Neuronal stem cell (in vitro differentiated cells): ENCODE data around the gene SALL4.
A peak's percentile ranks its signal among the peaks of the same experiment; 100 is the strongest.

Experiments used
- DNase-seq: peaks from one replicate; pipeline ENCODE4 v3.0.0-alpha.2; 2013; ENCODE audit warnings: low spot score
- H2AFZ ChIP-seq: one replicate; pipeline ENCODE4 v1.6.1; 2013; ENCODE audit warnings: mild to moderate bottlenecking, low read length, inconsistent platforms
- H2AK5ac ChIP-seq: 2 replicates; pipeline ENCODE4 v1.6.1; 2013; ENCODE audit warnings: low read depth, mild to moderate bottlenecking, inconsistent platforms, low read length, moderate library complexity, mixed read lengths
- H2BK120ac ChIP-seq: 2 replicates; pipeline ENCODE4 v1.6.1; 2013; ENCODE audit warnings: low read depth, mild to moderate bottlenecking, inconsistent platforms, low read length, moderate library complexity, mixed read lengths
- H2BK12ac ChIP-seq: one replicate; pipeline ENCODE4 v1.6.1; 2013; ENCODE audit warnings: low read length, inconsistent platforms
- H2BK15ac ChIP-seq: 2 replicates; pipeline ENCODE4 v1.6.1; 2013; ENCODE audit warnings: mild to moderate bottlenecking, low read length, inconsistent platforms, mixed read lengths
- H2BK5ac ChIP-seq: one replicate; pipeline ENCODE4 v1.6.1; 2013; ENCODE audit warnings: inconsistent platforms, mild to moderate bottlenecking, low read length, moderate library complexity
- H3K14ac ChIP-seq: one replicate; pipeline ENCODE4 v1.6.1; 2013; ENCODE audit warnings: low read length, inconsistent platforms
- H3K18ac ChIP-seq: 2 replicates; pipeline ENCODE4 v1.6.1; 2013; ENCODE audit warnings: low read length, inconsistent platforms
- H3K23ac ChIP-seq: 2 replicates; pipeline ENCODE4 v1.6.1; 2013; ENCODE audit warnings: low read depth, mild to moderate bottlenecking, mixed read lengths, low read length, inconsistent platforms; ENCODE audit not compliant: poor library complexity
- H3K27ac ChIP-seq: replicated peaks from 3 replicates; pipeline ENCODE4 v1.5.1; 2013; ENCODE audit warnings: low read length, inconsistent platforms
- H3K27me3 ChIP-seq, 3 experiments: 2 replicates each; pipeline ENCODE4 v1.6.1; 2013; ENCODE audit warnings: low read length in 3 of 3, mild to moderate bottlenecking in 2 of 3, inconsistent platforms in 1 of 3, low read depth in 1 of 3, mixed read lengths in 1 of 3, moderate library complexity in 1 of 3; ENCODE audit not compliant: control insufficient read depth in 3 of 3, insufficient read depth in 3 of 3
- H3K36me3 ChIP-seq, 2 donors: replicated peaks in 1 of 2; 2 replicates each; pipeline ENCODE4 v1.6.1; 2013; ENCODE audit warnings: low read length in 2 of 2; ENCODE audit not compliant: control insufficient read depth in 2 of 2, insufficient read depth in 2 of 2
- H3K4ac ChIP-seq: 2 replicates; pipeline ENCODE4 v1.6.1; 2013; ENCODE audit warnings: inconsistent platforms, mild to moderate bottlenecking, low read length, moderate library complexity
- H3K4me1 ChIP-seq, 2 donors: 1 replicate in 1 of 2; 2 replicates in 1 of 2; pipeline ENCODE4 v1.6.1; 2013; ENCODE audit warnings: low read length in 2 of 2, low read depth in 1 of 2; ENCODE audit not compliant: control insufficient read depth in 2 of 2, insufficient read depth in 1 of 2
- H3K4me2 ChIP-seq: one replicate; pipeline ENCODE4 v1.6.1; 2013; ENCODE audit warnings: mild to moderate bottlenecking, low read length, inconsistent platforms; ENCODE audit not compliant: insufficient read depth, poor library complexity, severe bottlenecking
- H3K4me3 ChIP-seq, 2 donors: 2 replicates each; pipeline ENCODE4 v1.5.1; 2013; ENCODE audit warnings: low read length in 2 of 2, mild to moderate bottlenecking in 2 of 2, inconsistent platforms in 1 of 2, moderate library complexity in 1 of 2
- H3K79me1 ChIP-seq: one replicate; pipeline ENCODE4 v1.6.1; 2013; ENCODE audit warnings: low read depth, mild to moderate bottlenecking, inconsistent platforms, low read length, moderate library complexity
- H3K9ac ChIP-seq: one replicate; pipeline ENCODE4 v1.6.1; 2013; ENCODE audit warnings: mild to moderate bottlenecking, low read depth, low read length, inconsistent platforms; ENCODE audit not compliant: poor library complexity
- H3K9me3 ChIP-seq, 2 donors: replicated peaks in 1 of 2; 2 replicates each; pipeline versions ENCODE3 to v1.6.1; 2013; ENCODE audit warnings: low read length in 2 of 2, mild to moderate bottlenecking in 2 of 2, inconsistent platforms in 1 of 2, low read depth in 1 of 2, mixed read lengths in 1 of 2, moderate library complexity in 1 of 2; ENCODE audit not compliant: control insufficient read depth in 2 of 2, insufficient read depth in 1 of 2
- H4K8ac ChIP-seq: one replicate; pipeline ENCODE4 v1.6.1; 2013; ENCODE audit warnings: low read depth, mild to moderate bottlenecking, inconsistent platforms, low read length, moderate library complexity
- H4K91ac ChIP-seq: one replicate; pipeline ENCODE4 v1.6.1; 2013; ENCODE audit warnings: low read length, low read depth, mild to moderate bottlenecking, inconsistent platforms; ENCODE audit not compliant: poor library complexity
- WGBS, 2 donors: extraction: QIAGEN DNeasy Blood & Tissue Kit; methylation state at CpG; one replicate each; pipeline ENCODE4 v1.1.7; 2013; ENCODE audit warnings: missing lambda C conversion rate in 2 of 2, mixed read lengths in 1 of 2; ENCODE audit not compliant: insufficient read length in 2 of 2, insufficient replicate concordance in 1 of 2; ENCODE audit errors: extremely low coverage in 2 of 2; 5-methylcytosine and 5-hydroxymethylcytosine counted together

The SALL4 gene

DNA sequence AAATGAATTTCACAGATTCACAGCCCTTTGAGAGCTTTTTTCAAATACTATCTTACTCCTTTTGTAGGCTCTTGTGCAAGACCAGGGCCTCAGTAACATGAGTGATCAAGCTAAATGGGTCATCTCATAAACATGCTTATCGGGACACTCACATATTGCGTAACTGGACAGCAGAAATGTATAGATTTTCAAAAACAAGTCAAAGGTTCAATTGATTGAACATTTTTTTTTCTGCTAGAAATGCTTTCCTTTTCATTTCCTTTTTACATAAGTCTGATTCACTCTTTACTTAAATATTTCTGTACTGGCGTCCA lies 8.7 kb upstream of the SALL4 start:
- H2AK5ac ChIP-seq, result no peak overlapping the region
- no peak overlapping the region for H3K4me3 ChIP-seq
- H3K9me3 ChIP-seq, result no peaks in the 10 kb centered on the region
- H3K14ac ChIP-seq, result no peak overlapping the region
- no peak overlapping the region for H4K91ac ChIP-seq
- no peak overlapping the region for H2BK5ac ChIP-seq
- H2BK15ac ChIP-seq, result no peak overlapping the region
- no peak overlapping the region for H3K9ac ChIP-seq
- H3K4me2 ChIP-seq, result no peak overlapping the region
- no peak overlapping the region for H3K4ac ChIP-seq
- no CpG with 5 or more reads among the region's 3 CpGs for WGBS, 2 donors
- DNase-seq, result no peak
- no peak overlapping the region for H3K18ac ChIP-seq
- H2BK12ac ChIP-seq, result no peak overlapping the region
- peaks cover 3 to 6% of the 10 kb centered on the region in 2 donors for H3K4me1 ChIP-seq
- no peak overlapping the region for H2AFZ ChIP-seq
- no peak overlapping the region for H4K8ac ChIP-seq
- no peak overlapping the region for H2BK120ac ChIP-seq
- no peaks in the 10 kb centered on the region for H3K27me3 ChIP-seq
- no peaks in the 10 kb centered on the region for H3K79me1 ChIP-seq
- no peak overlapping the region for H3K23ac ChIP-seq
- H3K36me3 ChIP-seq, result no peaks in the 10 kb centered on the region
- no peak overlapping the region for H3K27ac ChIP-seq

DNA sequence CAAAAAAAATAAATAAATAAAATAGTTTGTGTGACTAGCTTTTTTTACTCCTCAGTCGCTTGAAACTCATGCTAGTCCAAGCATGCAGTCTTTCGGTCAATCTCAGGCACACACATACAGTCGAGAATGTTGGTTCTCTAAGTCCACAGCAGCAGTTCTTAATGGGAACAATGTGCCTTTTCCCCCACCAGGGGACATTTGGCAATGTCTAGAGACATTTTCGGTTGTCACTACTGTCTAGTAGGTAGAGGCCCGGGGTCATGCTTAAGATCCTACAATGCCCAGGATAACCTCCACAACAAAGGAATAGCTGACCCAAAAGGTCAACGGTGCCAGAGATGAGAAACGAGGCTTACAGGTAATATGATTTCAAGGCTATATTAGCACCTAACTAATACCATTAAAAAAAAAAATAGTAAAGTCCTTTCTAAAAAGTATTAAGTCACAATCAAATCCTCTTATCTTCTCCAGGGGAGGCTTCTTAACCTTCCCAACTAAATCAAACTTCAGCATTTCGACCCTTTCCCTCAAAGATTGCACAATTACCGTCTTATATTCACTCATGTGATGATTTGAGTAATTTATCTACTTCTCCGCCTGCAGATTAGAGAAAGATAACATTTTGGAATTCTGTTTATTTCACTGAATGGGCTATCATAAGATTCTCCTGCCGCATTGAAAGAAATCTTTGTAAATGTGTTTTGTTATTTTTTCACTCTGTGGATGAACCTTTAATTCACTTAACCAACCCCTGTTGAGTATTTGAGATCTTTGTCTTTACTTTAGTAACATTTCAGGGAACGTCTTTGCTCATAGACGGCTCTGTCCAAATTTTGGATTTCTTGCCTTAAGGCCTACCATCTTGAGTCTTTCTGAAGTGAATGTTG lies 8.1 kb upstream of the SALL4 start:
- no peak for DNase-seq
- peaks cover 3 to 6% of the 10 kb centered on the region in 2 donors for H3K4me1 ChIP-seq
- H2BK15ac ChIP-seq, result no peak overlapping the region
- no peak overlapping the region for H2AK5ac ChIP-seq
- H3K4me3 ChIP-seq, result no peak overlapping the region
- no peaks in the 10 kb centered on the region for H3K36me3 ChIP-seq
- no peak overlapping the region for H3K4me2 ChIP-seq
- H3K9ac ChIP-seq, result no peak overlapping the region
- H3K14ac ChIP-seq, result no peak overlapping the region
- no peak overlapping the region for H3K27ac ChIP-seq
- no peak overlapping the region for H3K18ac ChIP-seq
- no peaks in the 10 kb centered on the region for H3K79me1 ChIP-seq
- no peak overlapping the region for H2BK12ac ChIP-seq
- no peaks in the 10 kb centered on the region for H3K9me3 ChIP-seq
- H3K4ac ChIP-seq, result no peak overlapping the region
- H4K8ac ChIP-seq, result no peak overlapping the region
- no peak overlapping the region for H3K23ac ChIP-seq
- H2BK120ac ChIP-seq, result no peak overlapping the region
- H3K27me3 ChIP-seq, result no peaks in the 10 kb centered on the region
- no peak overlapping the region for H2AFZ ChIP-seq
- no peak overlapping the region for H2BK5ac ChIP-seq
- no CpG with 5 or more reads among the region's 13 CpGs for WGBS, 2 donors
- H4K91ac ChIP-seq, result no peak overlapping the region

DNA sequence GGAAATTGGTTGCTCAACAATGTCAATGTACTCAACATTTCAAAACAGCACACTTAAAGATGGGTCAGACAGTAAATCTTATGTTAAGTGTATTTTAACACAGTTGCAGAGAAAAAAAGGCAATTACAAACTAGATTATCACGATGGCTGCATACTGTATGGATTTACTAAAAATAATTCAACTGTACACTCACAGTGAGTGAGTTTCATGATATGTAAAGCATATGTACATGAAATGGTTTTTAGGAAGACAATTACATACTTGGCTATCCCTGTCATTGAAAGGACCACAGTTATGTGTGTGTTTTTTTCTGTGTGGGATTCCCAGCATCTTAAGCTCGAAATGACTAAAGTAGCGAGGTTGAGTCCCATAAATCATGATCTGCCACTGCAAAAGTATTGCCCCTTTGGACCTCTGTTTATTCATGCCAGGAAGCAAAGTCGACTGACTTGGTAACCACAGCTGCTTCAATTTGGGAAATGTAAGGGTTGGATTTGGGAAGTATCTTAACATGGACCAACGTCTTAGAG lies 5.5 kb upstream of the SALL4 start:
- H3K27ac ChIP-seq, result no peak overlapping the region
- no peak overlapping the region for H2BK5ac ChIP-seq
- no peak overlapping the region for H3K4me2 ChIP-seq
- H4K91ac ChIP-seq, result no peak overlapping the region
- H3K14ac ChIP-seq, result no peak overlapping the region
- H3K27me3 ChIP-seq, result no peaks in the 10 kb centered on the region
- H2AK5ac ChIP-seq, result no peak overlapping the region
- no peak overlapping the region for H4K8ac ChIP-seq
- WGBS, 2 donors, result no CpG with 5 or more reads among the region's 5 CpGs
- H3K23ac ChIP-seq, result no peak overlapping the region
- no peak overlapping the region for H3K4ac ChIP-seq
- H3K4me3 ChIP-seq, result no peak overlapping the region
- H2BK120ac ChIP-seq, result no peak overlapping the region
- H3K18ac ChIP-seq, result no peak overlapping the region
- H3K9ac ChIP-seq, result no peak overlapping the region
- no peaks in the 10 kb centered on the region for H3K9me3 ChIP-seq
- no peak overlapping the region for H2BK12ac ChIP-seq
- no peak overlapping the region for H2BK15ac ChIP-seq
- H3K4me1 ChIP-seq, result peaks cover 7 to 10% of the 10 kb centered on the region in 2 donors
- H3K36me3 ChIP-seq, result no peaks in the 10 kb centered on the region
- H3K79me1 ChIP-seq, result no peaks in the 10 kb centered on the region
- no peak overlapping the region for H2AFZ ChIP-seq
- no peak for DNase-seq

DNA sequence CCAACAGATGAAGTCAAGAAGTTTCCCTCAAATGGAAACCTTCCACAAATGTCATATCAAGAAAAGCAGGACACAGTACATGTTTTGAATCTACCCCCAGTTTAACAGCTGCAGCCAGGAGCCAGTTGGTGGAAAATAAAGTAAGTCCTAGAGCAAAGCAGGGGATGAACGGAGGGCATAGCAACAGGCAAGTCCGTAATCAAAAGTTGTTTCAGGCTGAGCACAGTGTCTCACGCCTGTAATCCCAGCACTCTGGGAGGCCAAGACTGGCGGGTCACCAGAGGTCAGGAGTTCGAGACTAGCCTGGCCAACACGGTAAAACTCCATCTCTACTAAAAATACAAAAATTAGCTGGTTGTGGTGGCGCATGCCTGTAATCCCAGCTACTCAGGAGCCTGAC lies 2.4 kb upstream of the SALL4 start:
- no peak overlapping the region for H3K23ac ChIP-seq
- no peak overlapping the region for H3K14ac ChIP-seq
- H3K4me3 ChIP-seq, result no peak overlapping the region
- no peak overlapping the region for H2BK5ac ChIP-seq
- H3K36me3 ChIP-seq, result no peaks in the 10 kb centered on the region
- H3K27me3 ChIP-seq, result no peaks in the 10 kb centered on the region
- no peak overlapping the region for H3K27ac ChIP-seq
- peaks cover 3% of the 10 kb centered on the region for H3K79me1 ChIP-seq
- H3K18ac ChIP-seq, result no peak overlapping the region
- H4K91ac ChIP-seq, result no peak overlapping the region
- H2BK120ac ChIP-seq, result no peak overlapping the region
- no peak overlapping the region for H3K4ac ChIP-seq
- peaks cover 4 to 6% of the 10 kb centered on the region in 2 donors for H3K4me1 ChIP-seq
- H3K4me2 ChIP-seq, result no peak overlapping the region
- DNase-seq, result no peak
- H2AFZ ChIP-seq, result peak overlapping the region; percentile 30
- H4K8ac ChIP-seq, result no peak overlapping the region
- H2BK15ac ChIP-seq, result no peak overlapping the region
- H2BK12ac ChIP-seq, result no peak overlapping the region
- no peak overlapping the region for H2AK5ac ChIP-seq
- WGBS, 2 donors, result no CpG with 5 or more reads among the region's 7 CpGs
- H3K9ac ChIP-seq, result no peak overlapping the region
- H3K9me3 ChIP-seq, result no peaks in the 10 kb centered on the region
